Esophagus muscularis mucosa (tissue), 3 donors: Measurements from ENCODE around the gene PDE12.

Source experiments
- CTCF ChIP-seq, 3 experiments: fragments of 200-600 bp in 2 of 3; fragments of 450-650 bp in 1 of 3; sonication (generic) in 2 of 3; IDR thresholded peaks; one replicate each; pipeline ENCODE4 v1.5.1; 2017 to 2019; ENCODE audit warnings: antibody characterized with exemption in 3 of 3, mild to moderate bottlenecking in 2 of 3, moderate library complexity in 1 of 3
- POLR2A ChIP-seq: fragments of 450-650 bp; IDR thresholded peaks from one replicate; pipeline ENCODE4 v1.6.1; 2017; ENCODE audit warnings: antibody characterized with exemption, moderate library complexity, mild to moderate bottlenecking, low read depth
- POLR2AphosphoS5 ChIP-seq, 2 donors: sonication (generic); formaldehyde crosslinking; IDR thresholded peaks; one replicate each; pipeline ENCODE4 v1.6.1; 2017; ENCODE audit warnings: antibody characterized with exemption in 2 of 2

DNA sequence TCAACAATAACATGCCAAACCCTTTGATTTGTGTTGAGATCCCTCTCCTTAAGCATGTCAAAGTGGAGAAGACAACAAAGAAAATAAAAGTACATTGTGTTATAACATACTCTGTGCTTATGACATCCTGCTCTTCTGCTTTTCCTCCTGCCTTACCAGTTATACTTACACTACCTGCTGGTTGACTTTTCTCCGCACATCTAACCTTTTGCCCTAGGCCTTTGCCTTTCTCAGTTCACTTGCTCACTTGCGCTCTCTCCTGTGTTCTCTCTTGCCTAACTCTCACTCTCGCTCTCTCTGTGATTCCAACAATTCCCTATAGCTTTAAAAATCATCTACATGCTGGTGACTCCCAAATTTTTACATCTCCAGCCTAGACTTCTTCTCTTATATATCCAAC lies 17.6 kb upstream of the PDE12 start:
- TF ChIP-seq CTCF (IDR thresholded peaks at IDR 0.05) (no peak), POLR2A (no peak), POLR2AphosphoS5 (IDR thresholded peaks at IDR 0.05) (no peak)
